WTC11 (cell line): ENCODE results near the gene WDR76.

Experiments used
- ATF1 ChIP-seq: sonication (generic); formaldehyde crosslinking; IDR thresholded peaks from 2 replicates; pipeline ENCODE4 v1.8.1; 2023; ENCODE audit warnings: mild to moderate bottlenecking, moderate library complexity, missing genetic modification reagents
- ATF2 ChIP-seq: sonication (generic); formaldehyde crosslinking; IDR thresholded peaks from 2 replicates; pipeline ENCODE4 v1.8.1; 2022; ENCODE audit warnings: low read depth, missing genetic modification reagents, borderline replicate concordance
- ATF6 ChIP-seq: sonication (generic); formaldehyde crosslinking; IDR thresholded peaks from 2 replicates; pipeline ENCODE4 v1.8.1; 2023; ENCODE audit warnings: mild to moderate bottlenecking, missing genetic modification reagents
- CTCF ChIP-seq: fragments of 200-600 bp; IDR thresholded peaks from 2 replicates; pipeline ENCODE4 v1.8.0; 2022; ENCODE audit warnings: antibody characterized with exemption
- E2F1 ChIP-seq: sonication (generic); formaldehyde crosslinking; IDR thresholded peaks from 2 replicates; pipeline ENCODE4 v1.8.0; 2022; ENCODE audit warnings: mild to moderate bottlenecking, missing genetic modification reagents
- ELF4 ChIP-seq: sonication (generic); formaldehyde crosslinking; IDR thresholded peaks from 2 replicates; pipeline ENCODE4 v1.8.1; 2022; ENCODE audit warnings: low read depth, mild to moderate bottlenecking, moderate library complexity, missing genetic modification reagents
- MAX ChIP-seq: sonication (generic); formaldehyde crosslinking; IDR thresholded peaks from 2 replicates; pipeline ENCODE4 v1.8.0; 2022; ENCODE audit warnings: mild to moderate bottlenecking, missing genetic modification reagents
- RELA ChIP-seq: sonication (generic); formaldehyde crosslinking; IDR thresholded peaks from 2 replicates; pipeline ENCODE4 v1.8.1; 2022; ENCODE audit warnings: missing genetic modification reagents, mild to moderate bottlenecking, borderline replicate concordance
- SP1 ChIP-seq: sonication (generic); formaldehyde crosslinking; conservative IDR thresholded peaks from 2 replicates; pipeline ENCODE4 v1.8.1; 2022; ENCODE audit warnings: missing genetic modification reagents
- USF1 ChIP-seq: sonication (generic); formaldehyde crosslinking; IDR thresholded peaks from 2 replicates; pipeline ENCODE4 v1.8.0; 2022; ENCODE audit warnings: mild to moderate bottlenecking, missing genetic modification reagents
- ZNF317 ChIP-seq: sonication (generic); formaldehyde crosslinking; IDR thresholded peaks from 2 replicates; pipeline ENCODE4 v1.8.1; 2023; ENCODE audit warnings: low read depth, mild to moderate bottlenecking, moderate library complexity, missing genetic modification reagents, borderline replicate concordance
- TF ChIP-seq, protein P1 (sequence below): sonication (generic); formaldehyde crosslinking; conservative IDR thresholded peaks from 2 replicates; pipeline ENCODE4 v1.8.1; 2022; ENCODE audit warnings: mild to moderate bottlenecking, missing genetic modification reagents
- TF ChIP-seq, protein P2 (sequence below): sonication (generic); formaldehyde crosslinking; IDR thresholded peaks from 2 replicates; pipeline ENCODE4 v1.8.1; 2023; ENCODE audit warnings: mild to moderate bottlenecking, missing genetic modification reagents, moderate library complexity

GRCh38 chr15:43796566-43796965 is 30.2 kb upstream of the WDR76 start:
- TF ChIP-seq ELF4 (CRISPR knock-in tag) (no peak), CTCF (no peak), E2F1 (CRISPR knock-in tag) (no peak), MAX (CRISPR knock-in tag) (no peak), ATF2 (no peak), USF1 (no peak), ATF6 (CRISPR knock-in tag) (no peak), ZNF317 (CRISPR knock-in tag) (no peak), RELA (CRISPR knock-in tag) (no peak), SP1 (CRISPR knock-in tag) (no peak), ATF1 (CRISPR knock-in tag) (no peak)
- TF ChIP-seq, protein P1, sequence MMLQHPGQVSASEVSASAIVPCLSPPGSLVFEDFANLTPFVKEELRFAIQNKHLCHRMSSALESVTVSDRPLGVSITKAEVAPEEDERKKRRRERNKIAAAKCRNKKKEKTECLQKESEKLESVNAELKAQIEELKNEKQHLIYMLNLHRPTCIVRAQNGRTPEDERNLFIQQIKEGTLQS, result no peak
- TF ChIP-seq, protein P2, sequence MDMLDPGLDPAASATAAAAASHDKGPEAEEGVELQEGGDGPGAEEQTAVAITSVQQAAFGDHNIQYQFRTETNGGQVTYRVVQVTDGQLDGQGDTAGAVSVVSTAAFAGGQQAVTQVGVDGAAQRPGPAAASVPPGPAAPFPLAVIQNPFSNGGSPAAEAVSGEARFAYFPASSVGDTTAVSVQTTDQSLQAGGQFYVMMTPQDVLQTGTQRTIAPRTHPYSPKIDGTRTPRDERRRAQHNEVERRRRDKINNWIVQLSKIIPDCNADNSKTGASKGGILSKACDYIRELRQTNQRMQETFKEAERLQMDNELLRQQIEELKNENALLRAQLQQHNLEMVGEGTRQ (CRISPR knock-in tag), result no peak
